Astrocyte (in vitro differentiated cells and primary cell): ENCODE measurements around the gene WEE2. TPM values are rescaled to one million over a fixed set of nuclear protein-coding genes. Genes with fewer than 3 reads are reported as not detected.

ENCODE experiments used
- DNase-seq: peaks from one replicate; pipeline ENCODE4 v3.0.0-alpha.2; 2010; ENCODE audit warnings: low read depth
- FAIRE-seq: peaks from 2 replicates; lab custom pipeline; 2011; peaks lifted over from hg19 to GRCh38; lab: Jason Lieb, UNC
- H2AFZ ChIP-seq: 2 replicates; pipeline ENCODE4 v1.6.0; 2012; ENCODE audit warnings: low read depth, low read length, inconsistent platforms
- H3K27ac ChIP-seq: 2 replicates; pipeline ENCODE4 v1.5.1; 2011; ENCODE audit warnings: low read depth, low read length, inconsistent platforms
- H3K27me3 ChIP-seq: 2 replicates; pipeline ENCODE4 v1.6.0; 2011; ENCODE audit warnings: low read length, inconsistent platforms; ENCODE audit not compliant: insufficient read depth
- H3K36me3 ChIP-seq: 2 replicates; pipeline ENCODE4 v1.5.1; 2011; ENCODE audit warnings: low read length, inconsistent platforms; ENCODE audit not compliant: insufficient read depth
- H3K4me1 ChIP-seq: 2 replicates; pipeline ENCODE4 v1.5.1; 2011; ENCODE audit warnings: low read length, inconsistent platforms; ENCODE audit not compliant: insufficient read depth
- H3K4me2 ChIP-seq: 2 replicates; pipeline ENCODE4 v1.6.0; 2012; ENCODE audit warnings: low read length, inconsistent platforms
- H3K4me3 ChIP-seq: 2 replicates; pipeline ENCODE4 v1.5.1; 2011; ENCODE audit warnings: low read depth, mild to moderate bottlenecking, low read length, inconsistent platforms; ENCODE audit not compliant: insufficient read depth
- H3K79me2 ChIP-seq: 2 replicates; pipeline ENCODE4 v1.6.0; 2012; ENCODE audit warnings: mild to moderate bottlenecking, low read length, inconsistent platforms; ENCODE audit not compliant: insufficient read depth
- H3K9ac ChIP-seq: 2 replicates; pipeline ENCODE4 v1.6.0; 2012; ENCODE audit warnings: mild to moderate bottlenecking, low read length, inconsistent platforms
- H3K9me3 ChIP-seq: 2 replicates; pipeline ENCODE4 v1.5.1; 2012; ENCODE audit warnings: low read depth, mild to moderate bottlenecking, low read length, inconsistent platforms; ENCODE audit not compliant: insufficient read depth
- H4K20me1 ChIP-seq: 2 replicates; pipeline ENCODE4 v1.6.0; 2012; ENCODE audit warnings: low read length, inconsistent platforms; ENCODE audit not compliant: insufficient read depth
- H3K27ac Mint-ChIP-seq: one replicate; pipeline ENCODE4 v1.8.0; 2021; ENCODE audit warnings: mild to moderate bottlenecking, mixed read lengths; ENCODE audit not compliant: unreplicated experiment
- H3K27me3 Mint-ChIP-seq: one replicate; pipeline ENCODE4 v1.8.0; 2021; ENCODE audit warnings: low read depth, mixed read lengths; ENCODE audit not compliant: unreplicated experiment
- H3K36me3 Mint-ChIP-seq: one replicate; pipeline ENCODE4 v1.8.0; 2021; ENCODE audit warnings: low read depth, mixed read lengths; ENCODE audit not compliant: unreplicated experiment
- H3K4me1 Mint-ChIP-seq: one replicate; pipeline ENCODE4 v1.8.0; 2021; ENCODE audit warnings: low read depth, mixed read lengths; ENCODE audit not compliant: unreplicated experiment
- H3K4me3 Mint-ChIP-seq: one replicate; pipeline ENCODE4 v1.8.0; 2021; ENCODE audit warnings: mild to moderate bottlenecking, moderate library complexity, mixed read lengths; ENCODE audit not compliant: unreplicated experiment
- H3K9me3 Mint-ChIP-seq: one replicate; pipeline ENCODE4 v1.8.0; 2021; ENCODE audit warnings: mild to moderate bottlenecking, mixed read lengths; ENCODE audit not compliant: unreplicated experiment
- CTCF ChIP-seq: IDR thresholded peaks from 2 replicates; pipeline ENCODE4 v1.5.1; 2011; ENCODE audit warnings: low read depth, mild to moderate bottlenecking, inconsistent platforms, low read length, moderate library complexity; ENCODE audit not compliant: insufficient read depth
- EZH2 ChIP-seq: IDR thresholded peaks from 2 replicates; pipeline ENCODE4 v1.6.1; 2012; ENCODE audit warnings: mild to moderate bottlenecking, low read length, inconsistent platforms; ENCODE audit not compliant: insufficient read depth
- total RNA-seq: library from RNA; stranded (reverse); gene quantifications from 2 replicates; pipeline ENCODE4 v1.2.1, GENCODE V29; 2021

The WEE2 gene
- total RNA-seq, 1 donor from 2014 or later: not detected

- Mint-ChIP-seq H3K27me3 (no peaks in the 10 kb centered on the region), H3K27ac (no peak overlapping the region), H3K9me3 (peaks cover 1% of the 10 kb centered on the region), H3K4me3 (no peak overlapping the region), H3K4me1 (peaks cover 12% of the 10 kb centered on the region), H3K36me3 (no peaks in the 10 kb centered on the region)
- DNase-seq (no peak), FAIRE-seq (no peak)
- H3K9ac ChIP-seq: no peak overlapping the region
- H3K4me1 ChIP-seq: peaks cover 20% of the 10 kb centered on the region
- H2AFZ ChIP-seq: no peak overlapping the region
- no peaks in the 10 kb centered on the region for H3K9me3 ChIP-seq
- H3K4me2 ChIP-seq: no peak overlapping the region
- H3K36me3 ChIP-seq: peaks cover 12% of the 10 kb centered on the region
- H3K27me3 ChIP-seq: no peaks in the 10 kb centered on the region
- H4K20me1 ChIP-seq: no peaks in the 10 kb centered on the region
- no peak overlapping the region for H3K27ac ChIP-seq
- no peaks in the 10 kb centered on the region for H3K79me2 ChIP-seq
- H3K4me3 ChIP-seq: no peak overlapping the region
- TF ChIP-seq CTCF (no peak), EZH2 (no peak)
Measured at GRCh38 chr7:141679014-141679413, 29.1 kb upstream of the WEE2 start.

DNA sequence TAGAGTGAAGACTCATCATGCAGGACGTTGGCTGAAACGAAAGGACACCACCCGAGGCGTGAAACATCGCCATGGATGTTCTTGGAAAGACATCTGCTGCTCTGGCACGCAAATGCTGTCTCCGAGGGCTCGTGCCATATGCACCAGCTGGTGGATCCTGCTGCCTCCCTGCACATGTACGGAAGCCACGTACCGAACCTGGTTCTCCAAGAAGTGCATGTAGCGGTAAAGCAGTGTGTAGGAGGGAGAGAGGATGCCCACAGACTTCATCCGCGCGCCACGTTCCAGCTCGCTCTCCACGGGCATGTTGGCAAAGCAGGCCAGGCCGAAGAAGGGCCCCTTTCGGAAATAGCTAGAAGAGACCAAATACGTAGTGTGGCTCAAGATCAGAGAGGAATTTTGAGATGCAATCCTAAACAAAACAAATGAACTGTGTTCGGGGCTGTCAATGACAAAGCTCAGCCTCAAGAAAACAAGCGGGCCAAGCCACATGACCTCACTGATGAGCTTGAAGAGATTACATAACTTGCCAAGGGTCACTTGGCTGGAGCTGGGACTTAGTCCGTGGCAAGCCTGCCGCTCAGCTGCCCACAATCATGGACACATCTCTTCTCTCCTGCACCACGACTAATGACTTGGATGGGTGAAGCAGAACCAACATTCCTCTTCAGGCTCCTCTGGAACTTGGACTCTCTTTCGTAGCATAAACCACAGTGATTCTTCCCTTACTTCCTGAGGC, 22.7 kb upstream of the WEE2 start:
- H4K20me1 ChIP-seq: peaks cover 30% of the 10 kb centered on the region
- DNase-seq (peak; percentile 53), FAIRE-seq (no peak)
- peaks cover 4% of the 10 kb centered on the region for H3K79me2 ChIP-seq
- Mint-ChIP-seq H3K27me3 (no peaks in the 10 kb centered on the region), H3K9me3 (no peaks in the 10 kb centered on the region), H3K4me3 (no peak overlapping the region), H3K27ac (no peak overlapping the region), H3K4me1 (no peaks in the 10 kb centered on the region), H3K36me3 (no peaks in the 10 kb centered on the region)
- H3K9ac ChIP-seq: no peak overlapping the region
- no peaks in the 10 kb centered on the region for H3K27me3 ChIP-seq
- no peak overlapping the region for H3K4me3 ChIP-seq
- H2AFZ ChIP-seq: no peak overlapping the region
- H3K4me1 ChIP-seq: no peaks in the 10 kb centered on the region
- H3K4me2 ChIP-seq: no peak overlapping the region
- no peaks in the 10 kb centered on the region for H3K9me3 ChIP-seq
- peaks cover 17% of the 10 kb centered on the region for H3K36me3 ChIP-seq
- no peak overlapping the region for H3K27ac ChIP-seq
- TF ChIP-seq CTCF (no peak), EZH2 (no peak)

DNA sequence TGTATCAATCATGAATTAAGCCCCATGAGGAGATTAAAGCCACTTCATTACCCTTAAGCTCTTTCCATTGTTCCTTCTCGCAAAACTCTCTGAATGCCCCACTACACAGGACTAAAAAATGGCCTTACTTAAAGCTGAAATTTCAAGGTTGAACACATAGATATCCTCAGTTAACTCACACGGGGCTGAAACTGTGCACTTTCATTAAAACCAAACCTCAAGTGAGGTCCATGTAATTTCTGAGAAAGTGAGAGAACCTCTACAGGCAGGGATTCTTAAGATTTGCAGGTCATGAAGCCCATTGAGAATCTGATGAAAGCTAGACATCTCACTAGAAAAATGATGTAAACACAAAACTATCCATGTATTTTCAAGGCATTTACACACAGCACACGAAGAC, 22.1 kb upstream of the WEE2 start:
- H3K9ac ChIP-seq: no peak overlapping the region
- no peaks in the 10 kb centered on the region for H3K4me1 Mint-ChIP-seq
- H3K27me3 ChIP-seq: no peaks in the 10 kb centered on the region
- no peaks in the 10 kb centered on the region for H3K27me3 Mint-ChIP-seq
- H3K36me3 Mint-ChIP-seq: no peaks in the 10 kb centered on the region
- no peaks in the 10 kb centered on the region for H3K9me3 Mint-ChIP-seq
- H2AFZ ChIP-seq: no peak overlapping the region
- TF ChIP-seq CTCF (no peak), EZH2 (no peak)
- H3K4me1 ChIP-seq: no peaks in the 10 kb centered on the region
- H3K27ac Mint-ChIP-seq: no peak overlapping the region
- H3K27ac ChIP-seq: no peak overlapping the region
- no peak overlapping the region for H3K4me3 Mint-ChIP-seq
- peaks cover 14% of the 10 kb centered on the region for H3K36me3 ChIP-seq
- H4K20me1 ChIP-seq: peaks cover 31% of the 10 kb centered on the region
- H3K9me3 ChIP-seq: no peaks in the 10 kb centered on the region
- H3K79me2 ChIP-seq: peaks cover 4% of the 10 kb centered on the region
- no peak for DNase-seq
- H3K4me3 ChIP-seq: no peak overlapping the region
- no peak for FAIRE-seq
- no peak overlapping the region for H3K4me2 ChIP-seq
